Astrocyte of the cerebellum (primary cell): ENCODE measurements around the gene PPP1R9B.
A peak's percentile ranks its signal among the peaks of the same experiment; 100 is the strongest.

Experiments used
- DNase-seq: peaks from one replicate; pipeline ENCODE4 v3.0.0-alpha.2; 2011; ENCODE audit warnings: low read depth
- H3K4me3 ChIP-seq: 2 replicates; pipeline ENCODE4 v1.5.1; 2011; ENCODE audit warnings: mild to moderate bottlenecking, low read depth, low read length, moderate library complexity
- CTCF ChIP-seq: IDR thresholded peaks from 2 replicates; pipeline ENCODE4 v1.5.1; 2012; ENCODE audit warnings: low read length, low read depth, moderate library complexity, mild to moderate bottlenecking; ENCODE audit errors: missing control alignments
- in situ Hi-C: cut with HindIII; loops from 2 replicates; pipeline ENCODE4 v1.10.0; 2017; ENCODE audit warnings: low sequenced_read_pairs

The PPP1R9B gene

GRCh38 chr17:50149417-50150353 lies 792 bp downstream of the PPP1R9B start:
- H3K4me3 ChIP-seq = peak overlapping the region; percentile 78
- in situ Hi-C loops = no loop called here
- no peak for DNase-seq
- TF ChIP-seq CTCF = peak; percentile 3

- no peak for TF ChIP-seq CTCF
- no peak for DNase-seq
- in situ Hi-C loops = no loop called here
- peak overlapping the region; percentile 78 for H3K4me3 ChIP-seq
These were observed 1.4 kb downstream of the PPP1R9B start for GRCh38 chr17:50149091-50149416.

GRCh38 chr17:50148226-50149090 lies 2.0 kb downstream of the PPP1R9B start:
- H3K4me3 ChIP-seq = peak overlapping the region; percentile 78
- in situ Hi-C loops = no loop called here
- TF ChIP-seq CTCF = peak; percentile 21
- no peak for DNase-seq

GRCh38 chr17:50147841-50148225 lies 2.6 kb downstream of the PPP1R9B start:
- H3K4me3 ChIP-seq = peak overlapping the region; percentile 78
- in situ Hi-C loops = no loop called here
- DNase-seq = no peak
- no peak for TF ChIP-seq CTCF

- in situ Hi-C loops = no loop called here
- peak overlapping the region; percentile 78 for H3K4me3 ChIP-seq
- no peak for TF ChIP-seq CTCF
- no peak for DNase-seq
These were observed 3.4 kb downstream of the PPP1R9B start for GRCh38 chr17:50146927-50147665.
